ENCODE data around the gene CRHBP. TPM values are rescaled to one million over a fixed set of nuclear protein-coding genes. Genes with fewer than 3 reads are reported as not detected.
"Not testable (repeated sequence)": the region's sequence is repeated elsewhere in the genome, so short reads cannot be mapped to it uniquely, and the experiment has no call there.

CRHBP gene
- total RNA-seq, 1 experiment from 2014 or later, result not detected

GRCh38 chr5:76990899-76991459 is 38.1 kb downstream of the CRHBP start:
- Histone ChIP-seq H3K27me3 (replicated peaks; ENCODE audit: control insufficient read depth, insufficient read depth, low read length) (no peaks in the 10 kb centered on the region), H3K4me1 (no peaks in the 10 kb centered on the region; the same call in 1 of the 2 replicates), H3K36me3 (ENCODE audit: control insufficient read depth, insufficient read depth, low read length) (no peaks in the 10 kb centered on the region), H3K4me3 (ENCODE audit: low read depth, low read length) (no peak overlapping the region), H3K9me3 (no peaks in the 10 kb centered on the region)
- Mint-ChIP-seq H3K4me3 (ENCODE audit: unreplicated experiment) (no peak overlapping the region), H3K27me3 (ENCODE audit: insufficient read depth, unreplicated experiment) (no peaks in the 10 kb centered on the region), H3K4me1 (ENCODE audit: low read depth, unreplicated experiment) (no peaks in the 10 kb centered on the region), H3K36me3 (ENCODE audit: insufficient read depth, unreplicated experiment) (no peaks in the 10 kb centered on the region), H3K9me3 (ENCODE audit: unreplicated experiment) (no peaks in the 10 kb centered on the region), H3K27ac (ENCODE audit: unreplicated experiment) (no peak overlapping the region)
- BruUV-seq (replicated peaks), result no TSS peak
- no peak for TF ChIP-seq CTCF (IDR thresholded peaks at IDR 0.05; ENCODE audit: insufficient read depth in 1 of 2, low read depth in 1 of 2, low read length in 1 of 2, severe bottlenecking in 1 of 2, unreplicated experiment in 1 of 2)
- no peak for DNase-seq
- CTCF ChIA-PET, result no interaction called here
- POLR2A ChIA-PET, result no interaction called here
- intact Hi-C loops (cut with micrococcal nuclease; ENCODE audit: unreplicated experiment), result no loop called here

- H3K27me3 Mint-ChIP-seq (ENCODE audit: insufficient read depth, unreplicated experiment); intact Hi-C loops (cut with micrococcal nuclease; ENCODE audit: unreplicated experiment); H3K27ac Mint-ChIP-seq (ENCODE audit: unreplicated experiment); H3K4me1 Mint-ChIP-seq (ENCODE audit: low read depth, unreplicated experiment); H3K4me1 ChIP-seq; H3K9me3 ChIP-seq; H3K27me3 ChIP-seq (replicated peaks; ENCODE audit: control insufficient read depth, insufficient read depth, low read length); CTCF ChIA-PET; H3K9me3 Mint-ChIP-seq (ENCODE audit: unreplicated experiment); POLR2A ChIA-PET; BruUV-seq (replicated peaks); DNase-seq; H3K4me3 ChIP-seq (ENCODE audit: low read depth, low read length); H3K36me3 ChIP-seq (ENCODE audit: control insufficient read depth, insufficient read depth, low read length); H3K4me3 Mint-ChIP-seq (ENCODE audit: unreplicated experiment); H3K36me3 Mint-ChIP-seq (ENCODE audit: insufficient read depth, unreplicated experiment): not testable (repeated sequence)
These were observed 40.6 kb downstream of the CRHBP start for GRCh38 chr5:76993436-76993835.

GRCh38 chr5:76994337-76994736 is 41.5 kb downstream of the CRHBP start:
- Histone ChIP-seq H3K27me3 (replicated peaks; ENCODE audit: control insufficient read depth, insufficient read depth, low read length) (no peaks in the 10 kb centered on the region), H3K4me1 (no peaks in the 10 kb centered on the region; the same call in 1 of the 2 replicates), H3K4me3 (ENCODE audit: low read depth, low read length) (no peak overlapping the region), H3K9me3 (no peaks in the 10 kb centered on the region), H3K36me3 (ENCODE audit: control insufficient read depth, insufficient read depth, low read length) (no peaks in the 10 kb centered on the region)
- H3K9me3 Mint-ChIP-seq (ENCODE audit: unreplicated experiment), result no peaks in the 10 kb centered on the region
- H3K27ac Mint-ChIP-seq (ENCODE audit: unreplicated experiment), result no peak overlapping the region
- no peak for DNase-seq
- H3K4me1 Mint-ChIP-seq (ENCODE audit: low read depth, unreplicated experiment), result no peaks in the 10 kb centered on the region
- no peaks in the 10 kb centered on the region for H3K36me3 Mint-ChIP-seq (ENCODE audit: insufficient read depth, unreplicated experiment)
- H3K27me3 Mint-ChIP-seq (ENCODE audit: insufficient read depth, unreplicated experiment), result no peaks in the 10 kb centered on the region
- H3K4me3 Mint-ChIP-seq (ENCODE audit: unreplicated experiment), result no peak overlapping the region
- POLR2A ChIA-PET, result no interaction called here
- no peak for TF ChIP-seq CTCF (IDR thresholded peaks at IDR 0.05; ENCODE audit: insufficient read depth in 1 of 2, low read depth in 1 of 2, low read length in 1 of 2, severe bottlenecking in 1 of 2, unreplicated experiment in 1 of 2)
- CTCF ChIA-PET, result no interaction called here
- BruUV-seq (replicated peaks), result no TSS peak
- intact Hi-C loops (cut with micrococcal nuclease; ENCODE audit: unreplicated experiment), result no loop called here

- BruUV-seq (replicated peaks); CTCF ChIA-PET; H3K4me1 Mint-ChIP-seq (ENCODE audit: low read depth, unreplicated experiment); H3K4me1 ChIP-seq; DNase-seq; H3K9me3 Mint-ChIP-seq (ENCODE audit: unreplicated experiment); POLR2A ChIA-PET; H3K4me3 Mint-ChIP-seq (ENCODE audit: unreplicated experiment); H3K9me3 ChIP-seq; intact Hi-C loops (cut with micrococcal nuclease; ENCODE audit: unreplicated experiment); H3K4me3 ChIP-seq (ENCODE audit: low read depth, low read length); H3K36me3 ChIP-seq (ENCODE audit: control insufficient read depth, insufficient read depth, low read length); H3K27ac Mint-ChIP-seq (ENCODE audit: unreplicated experiment); H3K27me3 ChIP-seq (replicated peaks; ENCODE audit: control insufficient read depth, insufficient read depth, low read length); H3K27me3 Mint-ChIP-seq (ENCODE audit: insufficient read depth, unreplicated experiment); H3K36me3 Mint-ChIP-seq (ENCODE audit: insufficient read depth, unreplicated experiment): not testable (repeated sequence)
These were observed 45.4 kb downstream of the CRHBP start for GRCh38 chr5:76998251-76998650.

Measured in Caco-2 (cell line).